ENCODE results near the gene OR5V1. TPM values are rescaled to one million over a fixed set of nuclear protein-coding genes. Genes with fewer than 3 reads are reported as not detected.

OR5V1 gene
- total RNA-seq, 1 experiment from 2014 or later = not detected

- no peaks in the 10 kb centered on the region for H3K9me3 ChIP-seq (ENCODE audit: control insufficient read depth in 1 of 2, insufficient read depth in 1 of 2, low read depth in 1 of 2, low read length in 2 of 2)
- no peaks in the 10 kb centered on the region for H3K9me2 ChIP-seq (ENCODE audit: insufficient read depth)
- no peaks in the 10 kb centered on the region for H4K20me1 ChIP-seq (ENCODE audit: insufficient read depth)
- DNase-seq (ENCODE audit: low read depth, low spot score) (no peak), ATAC-seq (no peak; the same call in 1 of the 2 replicates)
- ChIA-PET POLR2A (no interaction called here), CTCF (no interaction called here), RAD21 (ENCODE audit: low non-redundant PET in 1 of 2, low total read pairs in 2 of 2, uncharacterized antibody in 2 of 2, unreplicated experiment in 2 of 2) (no interaction called here)
- no TSS peak for BruUV-seq (replicated peaks)
- no peaks in the 10 kb centered on the region for H3K36me3 ChIP-seq (ENCODE audit: control insufficient read depth in 1 of 2, insufficient read depth in 2 of 2, low read length in 2 of 2)
- no peak overlapping the region for H3K4me3 ChIP-seq (replicated peaks in 1 of 2; ENCODE audit: low read depth in 1 of 2, low read length in 2 of 2)
- H3K4me2 ChIP-seq (ENCODE audit: low read length) = no peak overlapping the region
- no peak overlapping the region for H3K27ac ChIP-seq (ENCODE audit: low read depth, low read length)
- no peaks in the 10 kb centered on the region for H3K79me2 ChIP-seq (ENCODE audit: insufficient read depth, low read length)
- intact Hi-C loops (cut with micrococcal nuclease) = no loop called here
- TF ChIP-seq FOSL1 (IDR thresholded peaks at IDR 0.05; ENCODE audit: low read depth) (no peak), YY1 (IDR thresholded peaks at IDR 0.05; ENCODE audit: extremely low read depth, insufficient replicate concordance, low read depth, low read length) (no peak), RAD21 (IDR thresholded peaks at IDR 0.05; ENCODE audit: low read depth) (peak; percentile 30; the same call in 1 of the 2 replicates), REST (IDR thresholded peaks at IDR 0.05; ENCODE audit: low read depth) (no peak), EGR1 (IDR thresholded peaks at IDR 0.05; ENCODE audit: low read depth) (no peak), CEBPB (IDR thresholded peaks at IDR 0.05; ENCODE audit: low read depth) (no peak), TCF7L2 (IDR thresholded peaks at IDR 0.05; ENCODE audit: borderline replicate concordance, extremely low read depth, insufficient read depth, insufficient read length) (no peak), ZNF274 (IDR thresholded peaks at IDR 0.05; ENCODE audit: low read depth, low read length) (no peak), CBX3 (IDR thresholded peaks at IDR 0.05; ENCODE audit: low read depth) (no peak), CTCF (IDR thresholded peaks at IDR 0.05 in 2 of 3, conservative IDR thresholded peaks at IDR 0.05 in 1 of 3; ENCODE audit: borderline replicate concordance in 1 of 3, insufficient read depth in 1 of 3, low read depth in 2 of 3, low read length in 2 of 3) (peak in 1 of 3 experiments; percentile 30; a peak in 1 of 6 replicates)
- TF ChIP-seq, protein P1, sequence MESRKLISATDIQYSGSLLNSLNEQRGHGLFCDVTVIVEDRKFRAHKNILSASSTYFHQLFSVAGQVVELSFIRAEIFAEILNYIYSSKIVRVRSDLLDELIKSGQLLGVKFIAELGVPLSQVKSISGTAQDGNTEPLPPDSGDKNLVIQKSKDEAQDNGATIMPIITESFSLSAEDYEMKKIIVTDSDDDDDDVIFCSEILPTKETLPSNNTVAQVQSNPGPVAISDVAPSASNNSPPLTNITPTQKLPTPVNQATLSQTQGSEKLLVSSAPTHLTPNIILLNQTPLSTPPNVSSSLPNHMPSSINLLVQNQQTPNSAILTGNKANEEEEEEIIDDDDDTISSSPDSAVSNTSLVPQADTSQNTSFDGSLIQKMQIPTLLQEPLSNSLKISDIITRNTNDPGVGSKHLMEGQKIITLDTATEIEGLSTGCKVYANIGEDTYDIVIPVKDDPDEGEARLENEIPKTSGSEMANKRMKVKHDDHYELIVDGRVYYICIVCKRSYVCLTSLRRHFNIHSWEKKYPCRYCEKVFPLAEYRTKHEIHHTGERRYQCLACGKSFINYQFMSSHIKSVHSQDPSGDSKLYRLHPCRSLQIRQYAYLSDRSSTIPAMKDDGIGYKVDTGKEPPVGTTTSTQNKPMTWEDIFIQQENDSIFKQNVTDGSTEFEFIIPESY (IDR thresholded peaks at IDR 0.05; ENCODE audit: extremely low read depth, insufficient replicate concordance, low read length) = no peak
- H3K27me3 ChIP-seq (ENCODE audit: insufficient read depth, low read length) = no peaks in the 10 kb centered on the region
- H3K9ac ChIP-seq (ENCODE audit: low read length) = no peak overlapping the region
- H3K4me1 ChIP-seq (ENCODE audit: control insufficient read depth in 1 of 2, insufficient read depth in 2 of 2, low read length in 2 of 2) = no peaks in the 10 kb centered on the region
- no peak overlapping the region for H2AFZ ChIP-seq (ENCODE audit: low read depth, low read length, poor library complexity, severe bottlenecking)
These were observed 13.1 kb downstream of the OR5V1 start for GRCh38 chr6:29355603-29356002.

Data from HCT116 (cell line).